Endodermal cell (in vitro differentiated cells): ENCODE data around the gene ZNF385D. TPM values are rescaled to one million over a fixed set of nuclear protein-coding genes. Genes with fewer than 3 reads are reported as not detected.

Experiments used
- DNase-seq: peaks from one replicate; pipeline ENCODE4 v3.0.0-alpha.2; 2017
- H3K27ac ChIP-seq: 2 replicates; pipeline ENCODE4 v1.5.1; 2013; ENCODE audit warnings: mild to moderate bottlenecking, low read depth, low read length, moderate library complexity
- H3K27me3 ChIP-seq: 2 replicates; pipeline ENCODE4 v1.6.1; 2013; ENCODE audit warnings: mild to moderate bottlenecking, low read length, moderate library complexity; ENCODE audit not compliant: insufficient read depth, control insufficient read depth, poor library complexity, severe bottlenecking
- H3K36me3 ChIP-seq: 2 replicates; pipeline ENCODE4 v1.7.0; 2013; ENCODE audit warnings: mild to moderate bottlenecking, low read length, moderate library complexity; ENCODE audit not compliant: control insufficient read depth, insufficient read depth
- H3K4me1 ChIP-seq: one replicate; pipeline ENCODE4 v1.7.0; 2013; ENCODE audit warnings: low read length; ENCODE audit not compliant: control insufficient read depth, insufficient read depth
- H3K4me3 ChIP-seq: 2 replicates; pipeline ENCODE4 v1.5.1; 2013; ENCODE audit warnings: mild to moderate bottlenecking, low read length, moderate library complexity
- H3K9ac ChIP-seq: 2 replicates; pipeline ENCODE4 v1.6.1; 2013; ENCODE audit warnings: mild to moderate bottlenecking, low read length, moderate library complexity; ENCODE audit not compliant: poor library complexity, severe bottlenecking; ENCODE audit errors: extremely low read depth
- H3K9me3 ChIP-seq: 2 replicates; pipeline ENCODE4 v1.6.1; 2013; ENCODE audit warnings: mild to moderate bottlenecking, low read length, moderate library complexity; ENCODE audit not compliant: control insufficient read depth
- H3K27ac Mint-ChIP-seq: 2 replicates; pipeline ENCODE4 v1.8.0; 2020; ENCODE audit warnings: mixed read lengths
- H3K27me3 Mint-ChIP-seq: 2 replicates; pipeline ENCODE4 v1.8.0; 2021; ENCODE audit warnings: mild to moderate bottlenecking, mixed read lengths; ENCODE audit not compliant: insufficient read depth
- H3K36me3 Mint-ChIP-seq: 2 replicates; pipeline ENCODE4 v1.8.0; 2020; ENCODE audit warnings: low read depth, mixed read lengths
- H3K4me1 Mint-ChIP-seq: 2 replicates; pipeline ENCODE4 v1.8.0; 2020; ENCODE audit warnings: mixed read lengths
- H3K4me3 Mint-ChIP-seq: 2 replicates; pipeline ENCODE4 v1.8.0; 2020; ENCODE audit warnings: mild to moderate bottlenecking, moderate library complexity, mixed read lengths
- H3K9me3 Mint-ChIP-seq: 2 replicates; pipeline ENCODE4 v1.8.0; 2020; ENCODE audit warnings: mild to moderate bottlenecking, mixed read lengths
- CTCF ChIP-seq: fragments of 200-600 bp; sonication (generic); conservative IDR thresholded peaks from 2 replicates; pipeline ENCODE4 v1.5.0; 2021; ENCODE audit warnings: antibody characterized with exemption, mild to moderate bottlenecking
- WGBS, 2 experiments: methylation state at CpG; one replicate each; pipeline versions ENCODE4 v1.1.5 to v1.1.7; 2013; ENCODE audit warnings: missing lambda C conversion rate in 2 of 2, mixed read lengths in 1 of 2; ENCODE audit not compliant: insufficient coverage in 1 of 2, insufficient read length in 1 of 2; 5-methylcytosine and 5-hydroxymethylcytosine counted together
- total RNA-seq, 2 donors: library from RNA; stranded (reverse); fragmentation: NEBNext Ultra II Directional in 1 of 2; extraction: Animal tissue kit (Norgen Biotek cat#: 25700) in 1 of 2; gene quantifications; 2 replicates in 1 of 2; 3 replicates in 1 of 2; pipeline ENCODE4 v1.2.1, GENCODE V29; 2021

Gene ZNF385D
- total RNA-seq, 2 donors from 2014 or later: 1.1 to 3.7 TPM

DNA sequence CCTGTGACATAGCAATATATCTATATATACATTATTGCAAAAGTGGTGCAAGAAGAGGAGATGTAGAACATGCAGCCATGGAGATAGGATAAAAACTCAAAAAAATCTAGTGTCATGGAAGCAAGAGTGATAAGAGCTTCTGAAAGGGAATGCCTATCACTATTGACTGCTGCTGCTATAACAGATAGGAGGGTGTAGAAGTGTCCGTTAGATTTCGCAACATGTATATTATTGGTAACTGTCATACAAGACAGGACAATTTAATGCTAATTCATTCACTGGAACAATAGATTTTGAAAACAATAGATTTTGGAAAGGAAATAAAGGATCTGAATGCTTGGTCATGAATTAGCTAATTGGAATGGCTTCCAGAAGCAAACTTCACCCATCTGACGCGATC, 224.5 kb downstream of the ZNF385D start:
- no peaks in the 10 kb centered on the region for H3K27me3 ChIP-seq
- no peaks in the 10 kb centered on the region for H3K36me3 ChIP-seq
- no peak overlapping the region for H3K4me3 ChIP-seq
- Mint-ChIP-seq H3K9me3 (no peaks in the 10 kb centered on the region), H3K36me3 (no peaks in the 10 kb centered on the region), H3K27ac (no peak overlapping the region), H3K4me3 (no peak overlapping the region), H3K27me3 (peaks cover 2% of the 10 kb centered on the region), H3K4me1 (no peaks in the 10 kb centered on the region)
- DNase-seq: no peak
- no peak overlapping the region for H3K27ac ChIP-seq
- no peak for TF ChIP-seq CTCF
- WGBS, 2 experiments: 94% methylated on average over 2 of the region's 4 CpGs; no CpG with 5 or more reads in 1 of the 2 experiments
- no peaks in the 10 kb centered on the region for H3K4me1 ChIP-seq
- no peak overlapping the region for H3K9ac ChIP-seq
- no peaks in the 10 kb centered on the region for H3K9me3 ChIP-seq

DNA sequence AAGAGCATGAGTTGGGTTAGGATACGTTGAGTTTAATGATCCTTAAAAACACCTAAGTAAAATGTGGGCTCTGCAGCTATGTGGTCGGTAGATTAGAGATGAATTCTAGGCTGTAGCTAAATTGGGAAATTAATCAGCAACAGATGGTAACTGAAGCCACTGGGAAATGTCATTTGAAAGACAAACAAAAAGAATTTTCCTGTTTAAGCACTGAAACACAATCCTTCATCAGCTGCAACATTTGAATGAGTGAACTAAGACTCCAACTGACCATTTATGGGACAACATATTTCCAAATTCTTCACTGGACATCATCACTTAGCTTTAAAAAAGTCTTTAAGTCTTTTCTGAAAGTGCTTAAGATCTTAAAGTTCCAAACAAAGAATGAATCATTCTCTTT, 226.9 kb downstream of the ZNF385D start:
- Mint-ChIP-seq H3K27ac (no peak overlapping the region), H3K27me3 (peaks cover 2% of the 10 kb centered on the region), H3K9me3 (no peaks in the 10 kb centered on the region), H3K4me1 (no peaks in the 10 kb centered on the region), H3K4me3 (no peak overlapping the region), H3K36me3 (no peaks in the 10 kb centered on the region)
- Histone ChIP-seq H3K9ac (no peak overlapping the region), H3K4me3 (no peak overlapping the region), H3K36me3 (no peaks in the 10 kb centered on the region), H3K9me3 (no peaks in the 10 kb centered on the region), H3K4me1 (no peaks in the 10 kb centered on the region), H3K27me3 (no peaks in the 10 kb centered on the region), H3K27ac (no peak overlapping the region)
- TF ChIP-seq CTCF: no peak
- no peak for DNase-seq
- 86 to 100% methylated on average over 2 of the region's 2 CpGs for WGBS, 2 experiments

GRCh38 chr3:21520106-21520963, 230.7 kb downstream of the ZNF385D start:
- Histone ChIP-seq H3K27me3 (no peaks in the 10 kb centered on the region), H3K9me3 (no peaks in the 10 kb centered on the region), H3K4me3 (no peak overlapping the region), H3K27ac (no peak overlapping the region), H3K36me3 (no peaks in the 10 kb centered on the region), H3K9ac (no peak overlapping the region), H3K4me1 (no peaks in the 10 kb centered on the region)
- Mint-ChIP-seq H3K9me3 (no peaks in the 10 kb centered on the region), H3K27me3 (peaks cover 2% of the 10 kb centered on the region), H3K4me3 (no peak overlapping the region), H3K36me3 (no peaks in the 10 kb centered on the region), H3K27ac (no peak overlapping the region), H3K4me1 (no peaks in the 10 kb centered on the region)
- TF ChIP-seq CTCF: no peak
- 51 to 73% methylated on average over 2 to 4 of the region's 4 CpGs for WGBS, 2 experiments
- no peak for DNase-seq
